Activated naive CD4-positive, alpha-beta T cell treated with anti-CD3 and anti-CD28 coated beads, Interleukin-2, amount 50 U/mL, for 24 hours (primary cell): ENCODE data around the gene TDRD7.

Experiments
- H3K27ac Mint-ChIP-seq: one replicate; pipeline ENCODE4 v1.8.0; 2021; ENCODE audit warnings: mild to moderate bottlenecking, mixed read lengths
- H3K27me3 Mint-ChIP-seq: one replicate; pipeline ENCODE4 v1.8.0; 2021; ENCODE audit warnings: mixed read lengths
- H3K36me3 Mint-ChIP-seq: one replicate; pipeline ENCODE4 v1.8.0; 2021; ENCODE audit warnings: mixed read lengths
- H3K4me1 Mint-ChIP-seq: one replicate; pipeline ENCODE4 v1.8.0; 2021; ENCODE audit warnings: mixed read lengths
- H3K4me3 Mint-ChIP-seq: one replicate; pipeline ENCODE4 v1.8.0; 2021; ENCODE audit warnings: mild to moderate bottlenecking, mixed read lengths
- H3K9me3 Mint-ChIP-seq: one replicate; pipeline ENCODE4 v1.8.0; 2021; ENCODE audit warnings: mixed read lengths

Gene TDRD7

DNA sequence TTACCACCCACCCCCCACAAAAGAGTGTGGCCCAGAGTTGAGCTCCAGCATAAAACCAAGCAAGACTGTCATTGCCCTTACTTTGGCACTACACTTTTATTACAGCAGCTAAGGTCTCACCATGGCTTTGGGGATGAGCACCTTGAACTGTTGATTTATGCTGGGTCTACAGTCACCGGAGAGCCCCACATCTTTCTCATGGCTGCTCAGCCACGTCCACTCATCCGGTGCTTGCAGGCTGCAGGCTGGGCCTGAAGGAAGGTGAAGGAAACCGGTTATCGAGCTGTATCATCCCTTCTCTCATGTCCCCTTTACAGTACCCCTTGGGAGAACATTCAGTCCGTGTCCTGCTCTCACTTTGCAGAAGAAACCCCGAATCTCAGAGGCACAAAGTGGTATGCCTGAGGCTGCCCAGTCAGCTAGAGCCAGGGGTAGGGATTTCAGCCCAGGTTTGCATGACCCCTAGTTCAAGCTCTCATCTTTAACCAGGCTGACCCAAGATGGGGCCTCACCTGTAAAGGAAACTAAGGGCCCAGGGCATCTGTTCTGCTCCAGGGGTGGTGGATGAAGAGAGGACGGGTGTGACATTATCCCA is 101.2 kb downstream of the TDRD7 start:
- Mint-ChIP-seq H3K9me3 (no peaks in the 10 kb centered on the region), H3K4me3 (no peak overlapping the region), H3K4me1 (no peaks in the 10 kb centered on the region), H3K27ac (no peak overlapping the region), H3K27me3 (peaks cover 6% of the 10 kb centered on the region), H3K36me3 (no peaks in the 10 kb centered on the region)

- Mint-ChIP-seq H3K36me3 (no peaks in the 10 kb centered on the region), H3K4me3 (no peak overlapping the region), H3K27ac (no peak overlapping the region), H3K9me3 (no peaks in the 10 kb centered on the region), H3K4me1 (no peaks in the 10 kb centered on the region), H3K27me3 (peaks cover 11% of the 10 kb centered on the region)
These were observed 102.6 kb downstream of the TDRD7 start for GRCh38 chr9:97514531-97514930.

DNA sequence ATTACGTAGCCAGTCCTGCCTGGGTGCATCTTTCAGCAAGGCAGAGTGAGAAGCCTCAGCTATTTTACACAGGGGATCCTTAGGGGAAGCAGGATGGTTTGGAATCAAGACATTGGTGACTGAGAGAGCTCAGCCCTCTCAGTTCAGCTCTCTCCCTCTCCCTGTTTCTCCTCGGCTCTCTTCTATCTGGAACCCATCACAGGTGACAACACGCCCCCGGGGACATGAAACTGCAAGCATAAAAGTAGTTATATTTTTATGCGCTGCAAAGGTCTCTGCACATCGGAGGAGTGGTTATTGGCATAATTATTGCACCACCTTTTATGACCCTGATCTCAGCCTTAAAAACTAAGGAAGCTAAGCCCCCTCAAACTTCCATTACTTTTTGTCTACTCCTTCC is 103.8 kb downstream of the TDRD7 start:
- H3K4me1 Mint-ChIP-seq: no peaks in the 10 kb centered on the region
- H3K36me3 Mint-ChIP-seq: no peaks in the 10 kb centered on the region
- no peak overlapping the region for H3K27ac Mint-ChIP-seq
- peaks cover 12% of the 10 kb centered on the region for H3K27me3 Mint-ChIP-seq
- no peaks in the 10 kb centered on the region for H3K9me3 Mint-ChIP-seq
- H3K4me3 Mint-ChIP-seq: no peak overlapping the region

GRCh38 chr9:97516111-97516510 is 104.2 kb downstream of the TDRD7 start:
- no peak overlapping the region for H3K4me3 Mint-ChIP-seq
- H3K9me3 Mint-ChIP-seq: no peaks in the 10 kb centered on the region
- H3K36me3 Mint-ChIP-seq: no peaks in the 10 kb centered on the region
- H3K27ac Mint-ChIP-seq: no peak overlapping the region
- peaks cover 11% of the 10 kb centered on the region for H3K27me3 Mint-ChIP-seq
- H3K4me1 Mint-ChIP-seq: no peaks in the 10 kb centered on the region

DNA sequence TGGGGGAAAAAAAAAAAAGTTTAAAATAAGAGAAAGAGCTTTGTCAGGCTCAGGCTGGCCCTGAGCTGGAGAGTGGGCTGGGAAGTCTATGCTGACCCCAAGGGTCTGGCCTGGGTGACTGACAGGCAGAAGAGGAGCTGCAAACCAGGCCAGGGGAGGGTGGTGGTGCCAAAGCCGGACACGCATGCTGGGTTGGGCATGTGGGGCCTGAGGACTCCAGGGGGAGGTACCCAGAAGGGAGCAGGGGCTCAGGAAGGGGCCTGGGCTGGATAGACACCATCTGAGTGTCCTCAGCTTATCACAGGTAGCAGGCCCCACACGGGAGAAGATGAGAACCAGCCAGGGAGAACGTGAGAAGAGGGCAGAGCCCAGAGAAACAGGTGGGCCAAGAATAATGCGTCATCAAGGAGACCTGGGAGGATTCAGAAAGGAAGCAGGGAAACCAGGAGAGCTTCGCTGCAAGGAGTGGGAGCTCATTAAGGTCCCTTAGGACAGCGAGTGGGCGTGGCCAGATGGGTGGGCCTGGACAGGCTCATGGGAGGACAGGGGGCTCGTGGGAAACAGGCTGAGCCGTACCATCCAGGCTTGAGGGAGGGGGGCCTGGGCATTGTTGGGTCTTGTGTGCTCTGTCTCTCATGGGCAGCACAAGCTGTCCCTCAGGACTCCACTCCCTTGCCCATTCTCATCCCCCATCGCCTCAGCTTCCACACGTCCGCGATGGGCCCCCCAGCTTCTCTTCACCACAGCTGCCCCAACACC is 105.6 kb downstream of the TDRD7 start:
- H3K36me3 Mint-ChIP-seq: no peaks in the 10 kb centered on the region
- H3K27ac Mint-ChIP-seq: no peak overlapping the region
- H3K4me1 Mint-ChIP-seq: no peaks in the 10 kb centered on the region
- H3K4me3 Mint-ChIP-seq: no peak overlapping the region
- no peaks in the 10 kb centered on the region for H3K9me3 Mint-ChIP-seq
- H3K27me3 Mint-ChIP-seq: peaks cover 13% of the 10 kb centered on the region

DNA sequence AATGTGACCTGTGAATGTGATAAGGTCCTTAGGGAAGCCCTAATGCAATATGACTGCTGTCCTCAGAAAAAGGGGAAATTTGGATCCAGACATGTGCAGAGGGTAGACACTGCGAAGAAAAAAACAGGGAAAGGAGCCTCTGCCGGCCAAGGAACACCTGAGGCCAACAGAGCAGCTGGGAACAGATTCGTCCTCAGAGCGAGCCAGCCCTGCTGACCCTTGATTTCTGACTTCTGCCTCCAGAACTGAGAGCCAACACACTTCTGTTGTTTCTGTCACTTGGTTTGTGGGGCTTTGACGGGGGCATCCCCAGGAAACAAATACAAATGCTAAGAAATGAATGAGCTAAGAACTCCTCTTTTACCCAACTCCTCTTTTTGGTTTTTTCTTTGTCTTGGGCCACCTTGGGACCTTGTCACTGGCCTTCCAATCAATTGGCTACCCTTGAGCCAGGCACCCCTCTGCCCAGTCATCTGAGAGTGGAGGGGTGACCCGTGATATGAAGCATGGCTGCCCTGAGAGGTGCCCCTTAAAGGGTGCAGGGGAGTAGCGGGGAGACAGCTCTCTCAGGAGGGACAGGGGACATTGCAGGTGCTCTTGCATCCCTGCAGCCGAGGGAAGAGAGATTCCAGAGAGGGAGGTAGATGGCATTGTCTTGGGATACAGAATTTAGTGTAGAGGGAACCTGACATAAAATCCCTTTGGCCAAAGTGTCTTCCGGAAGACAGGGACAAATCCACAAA is 106.4 kb downstream of the TDRD7 start:
- Mint-ChIP-seq H3K27me3 (peaks cover 13% of the 10 kb centered on the region), H3K27ac (no peak overlapping the region), H3K4me1 (no peaks in the 10 kb centered on the region), H3K4me3 (no peak overlapping the region), H3K9me3 (no peaks in the 10 kb centered on the region), H3K36me3 (no peaks in the 10 kb centered on the region)

DNA sequence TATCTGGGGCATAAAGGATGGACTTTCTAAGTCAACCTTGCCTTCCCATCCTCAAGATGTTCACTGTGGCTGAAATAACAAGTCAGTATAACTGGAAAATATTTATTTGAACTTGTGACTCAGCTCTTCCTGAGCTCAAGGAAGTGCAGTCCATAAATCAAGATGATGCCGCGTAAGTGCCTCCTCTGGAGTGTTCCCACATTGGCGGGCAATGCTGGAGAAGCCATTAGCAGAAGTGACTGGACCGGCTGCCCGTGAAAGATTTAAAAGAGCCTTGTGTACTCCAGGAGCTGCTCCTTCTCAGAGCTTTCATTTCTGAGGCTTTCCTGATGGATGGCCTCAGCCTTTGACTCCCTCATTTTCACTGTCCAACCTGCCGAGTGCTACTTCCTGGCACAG is 107.0 kb downstream of the TDRD7 start:
- H3K27ac Mint-ChIP-seq: no peak overlapping the region
- H3K4me1 Mint-ChIP-seq: no peaks in the 10 kb centered on the region
- no peaks in the 10 kb centered on the region for H3K36me3 Mint-ChIP-seq
- no peak overlapping the region for H3K4me3 Mint-ChIP-seq
- no peaks in the 10 kb centered on the region for H3K9me3 Mint-ChIP-seq
- H3K27me3 Mint-ChIP-seq: peaks cover 13% of the 10 kb centered on the region

- Mint-ChIP-seq H3K36me3 (no peaks in the 10 kb centered on the region), H3K9me3 (no peaks in the 10 kb centered on the region), H3K27me3 (peaks cover 13% of the 10 kb centered on the region), H3K4me3 (no peak overlapping the region), H3K4me1 (no peaks in the 10 kb centered on the region), H3K27ac (no peak overlapping the region)
These were observed 107.6 kb downstream of the TDRD7 start for GRCh38 chr9:97519441-97519970.

GRCh38 chr9:97521576-97522333 is 109.9 kb downstream of the TDRD7 start:
- H3K27me3 Mint-ChIP-seq: peaks cover 10% of the 10 kb centered on the region
- no peaks in the 10 kb centered on the region for H3K4me1 Mint-ChIP-seq
- H3K36me3 Mint-ChIP-seq: no peaks in the 10 kb centered on the region
- H3K4me3 Mint-ChIP-seq: no peak overlapping the region
- H3K27ac Mint-ChIP-seq: no peak overlapping the region
- H3K9me3 Mint-ChIP-seq: no peaks in the 10 kb centered on the region

GRCh38 chr9:97524424-97524823 is 112.5 kb downstream of the TDRD7 start:
- Mint-ChIP-seq H3K4me3 (no peak overlapping the region), H3K4me1 (no peaks in the 10 kb centered on the region), H3K9me3 (no peaks in the 10 kb centered on the region), H3K36me3 (no peaks in the 10 kb centered on the region), H3K27ac (no peak overlapping the region), H3K27me3 (peaks cover 6% of the 10 kb centered on the region)

- H3K27me3 Mint-ChIP-seq: peaks cover 2% of the 10 kb centered on the region
- H3K4me1 Mint-ChIP-seq: no peaks in the 10 kb centered on the region
These were observed 113.6 kb downstream of the TDRD7 start for GRCh38 chr9:97525451-97525850.

DNA sequence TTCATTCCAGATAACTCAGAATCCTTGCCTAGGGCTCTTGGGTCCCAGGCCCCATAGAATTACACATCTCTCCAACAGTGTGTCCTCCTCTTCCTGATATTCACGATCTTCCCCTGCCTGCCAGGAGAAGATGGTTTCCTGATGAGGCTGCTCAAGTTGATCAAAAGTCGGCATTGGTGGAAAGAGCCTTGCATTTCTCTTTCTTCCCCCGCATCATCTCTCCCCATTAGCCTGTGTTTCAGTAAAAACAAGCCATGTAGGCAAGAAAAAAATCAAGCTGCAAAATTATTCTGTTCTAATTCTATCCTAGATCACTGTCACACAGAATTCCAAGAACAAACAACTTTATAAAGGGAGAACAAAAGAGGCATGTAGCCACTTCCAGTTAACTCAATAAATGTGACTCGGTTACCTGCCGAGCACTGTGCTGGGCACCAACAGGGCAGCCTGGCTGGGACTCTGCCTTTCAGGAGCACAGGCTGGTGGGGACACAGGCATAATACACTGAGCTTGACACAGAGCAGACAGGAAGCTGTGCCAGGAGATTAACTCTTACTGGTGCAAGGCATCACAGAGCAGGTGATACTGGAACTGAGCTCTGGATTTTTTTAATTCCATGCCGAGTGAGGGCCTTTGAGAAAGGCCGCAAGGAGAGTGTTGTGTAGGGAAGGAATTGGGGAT is 115.1 kb downstream of the TDRD7 start:
- Mint-ChIP-seq H3K36me3 (no peaks in the 10 kb centered on the region), H3K4me1 (no peaks in the 10 kb centered on the region), H3K27me3 (no peaks in the 10 kb centered on the region), H3K4me3 (no peak overlapping the region), H3K27ac (no peak overlapping the region), H3K9me3 (no peaks in the 10 kb centered on the region)

More at GRCh38 chr9:97525451-97525850, 113.6 kb downstream of the TDRD7 start:
- H3K9me3 Mint-ChIP-seq: no peaks in the 10 kb centered on the region
- H3K27ac Mint-ChIP-seq: no peak overlapping the region
- no peaks in the 10 kb centered on the region for H3K36me3 Mint-ChIP-seq
- H3K4me3 Mint-ChIP-seq: no peak overlapping the region

GRCh38 chr9:97527626-97528528 is 116.0 kb downstream of the TDRD7 start:
- Mint-ChIP-seq H3K4me3 (no peak overlapping the region), H3K36me3 (no peaks in the 10 kb centered on the region), H3K9me3 (no peaks in the 10 kb centered on the region), H3K4me1 (no peaks in the 10 kb centered on the region), H3K27me3 (no peaks in the 10 kb centered on the region), H3K27ac (no peak overlapping the region)

DNA sequence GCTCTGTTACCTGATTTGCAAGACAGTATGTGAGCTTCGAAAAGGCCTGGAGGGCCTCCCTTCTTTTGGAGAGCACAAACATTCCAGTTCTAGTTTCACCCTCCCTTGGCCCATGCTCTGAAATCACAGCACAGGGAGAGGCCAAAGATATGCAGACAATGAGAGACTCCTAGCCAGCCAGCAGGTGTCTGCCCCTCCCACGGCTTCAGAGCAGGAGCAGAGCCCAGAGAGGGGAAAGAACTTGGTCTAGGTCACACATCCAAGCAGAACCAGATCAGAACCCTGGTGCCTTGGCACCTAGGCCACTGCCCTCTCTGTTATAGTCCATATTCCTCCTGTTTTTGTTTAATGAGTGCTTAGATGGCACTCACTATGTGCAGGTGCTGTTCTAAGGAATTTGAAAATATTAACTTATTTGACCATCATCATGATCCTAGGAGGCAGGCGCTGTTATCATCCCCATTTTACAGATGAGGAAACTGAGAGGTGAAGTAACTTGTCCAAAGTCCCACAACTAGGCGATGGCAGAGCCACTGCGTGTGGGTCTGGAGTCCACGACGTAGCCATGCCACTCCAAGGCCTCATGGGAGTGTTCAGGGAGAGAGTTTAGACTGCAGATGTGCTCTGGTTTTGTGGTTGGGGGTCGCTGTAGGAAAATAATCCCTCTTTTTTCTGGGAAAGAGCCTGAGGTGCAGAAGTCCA is 116.8 kb downstream of the TDRD7 start:
- no peak overlapping the region for H3K4me3 Mint-ChIP-seq
- H3K27ac Mint-ChIP-seq: no peak overlapping the region
- no peaks in the 10 kb centered on the region for H3K9me3 Mint-ChIP-seq
- H3K4me1 Mint-ChIP-seq: no peaks in the 10 kb centered on the region
- H3K27me3 Mint-ChIP-seq: no peaks in the 10 kb centered on the region
- H3K36me3 Mint-ChIP-seq: no peaks in the 10 kb centered on the region
